Measurements from ENCODE around the gene PEX14. TPM values are rescaled to one million over a fixed set of nuclear protein-coding genes. Genes with fewer than 3 reads are reported as not detected.

Gene PEX14
- total and polyA plus RNA-seq, 9 of the 15 experiments (the other 6 are each of a cell fraction or from before 2014, with no cell fraction given): 2.6 to 45.7 (median 22.7) TPM

GRCh38 chr1:10602936-10603335 lies 128.2 kb downstream of the PEX14 start:
- peaks cover 24% of the 10 kb centered on the region; the same call in 1 of the 3 replicates for H3K36me3 ChIP-seq (ENCODE audit: control insufficient read depth, insufficient read depth, low read length)
- CTCF ChIA-PET (ENCODE audit: low intra/inter-chr PET ratio): no interaction called here
- in situ Hi-C loops (cut with MboI): no loop called here
- no peak overlapping the region for H2AFZ ChIP-seq (ENCODE audit: low read depth, low read length)
- DNase-seq (ENCODE audit: extremely low read depth in 1 of 4, low spot score in 3 of 4) (no peak), ATAC-seq (no peak), FAIRE-seq (no peak)
- no peaks in the 10 kb centered on the region for H3K9me3 ChIP-seq (replicated peaks; ENCODE audit: control insufficient read depth, insufficient read depth, low read depth, low read length)
- H3K79me2 ChIP-seq (ENCODE audit: control insufficient read depth, insufficient read depth, low read length): no peaks in the 10 kb centered on the region
- H3K27ac ChIP-seq (ENCODE audit: extremely low read depth, low read depth, low read length): no peak overlapping the region
- H3K9ac ChIP-seq (ENCODE audit: insufficient read depth in 1 of 2, low read depth in 2 of 2, low read length in 2 of 2): no peak overlapping the region
- POLR2A ChIA-PET: interaction anchor here (0.6 to 2.3 kb wide), 3 partner anchors 8 to 34 kb away, joined by 3 to 6 read pairs (median 3); no protein-coding TSS in a partner anchor
- no peaks in the 10 kb centered on the region for H4K20me1 ChIP-seq (replicated peaks; ENCODE audit: control insufficient read depth, insufficient read depth, low read length)
- no TSS peak for BruUV-seq (replicated peaks)
- WGBS (ENCODE audit: insufficient coverage, low coverage, missing lambda C conversion rate): 91% methylated on average over 3 of the region's 3 CpGs
- H3K4me2 ChIP-seq (ENCODE audit: insufficient read depth, low read length): no peak overlapping the region
- no peak overlapping the region for H3K4me3 ChIP-seq
- H3K27me3 ChIP-seq (ENCODE audit: control insufficient read depth in 2 of 2, insufficient read depth in 2 of 2, low read length in 2 of 2): no peaks in the 10 kb centered on the region
- no peaks in the 10 kb centered on the region for H3K4me1 ChIP-seq (replicated peaks in 1 of 2; ENCODE audit: control insufficient read depth in 2 of 2, insufficient read depth in 2 of 2, low read length in 2 of 2)
- intact Hi-C loops (cut with micrococcal nuclease): no loop called here
- no peaks in the 10 kb centered on the region for H3K9me1 ChIP-seq (ENCODE audit: control insufficient read depth, insufficient read depth, low read length)
- TF ChIP-seq E2F1 (CRISPR knock-in tag; IDR thresholded peaks at IDR 0.05): no peak
- no peak for TF ChIP-seq KLF13 (tag; IDR thresholded peaks at IDR 0.05; ENCODE audit: borderline replicate concordance, low read depth)
- no peak for TF ChIP-seq CCAR2 (IDR thresholded peaks at IDR 0.05; ENCODE audit: low read depth, low read length)
- TF ChIP-seq DLX4 (CRISPR knock-in tag; IDR thresholded peaks at IDR 0.05): no peak
- no peak for TF ChIP-seq ZNF639 (CRISPR knock-in tag; conservative IDR thresholded peaks at IDR 0.05 in 1 of 2, IDR thresholded peaks at IDR 0.05 in 1 of 2)
- TF ChIP-seq, protein P1, sequence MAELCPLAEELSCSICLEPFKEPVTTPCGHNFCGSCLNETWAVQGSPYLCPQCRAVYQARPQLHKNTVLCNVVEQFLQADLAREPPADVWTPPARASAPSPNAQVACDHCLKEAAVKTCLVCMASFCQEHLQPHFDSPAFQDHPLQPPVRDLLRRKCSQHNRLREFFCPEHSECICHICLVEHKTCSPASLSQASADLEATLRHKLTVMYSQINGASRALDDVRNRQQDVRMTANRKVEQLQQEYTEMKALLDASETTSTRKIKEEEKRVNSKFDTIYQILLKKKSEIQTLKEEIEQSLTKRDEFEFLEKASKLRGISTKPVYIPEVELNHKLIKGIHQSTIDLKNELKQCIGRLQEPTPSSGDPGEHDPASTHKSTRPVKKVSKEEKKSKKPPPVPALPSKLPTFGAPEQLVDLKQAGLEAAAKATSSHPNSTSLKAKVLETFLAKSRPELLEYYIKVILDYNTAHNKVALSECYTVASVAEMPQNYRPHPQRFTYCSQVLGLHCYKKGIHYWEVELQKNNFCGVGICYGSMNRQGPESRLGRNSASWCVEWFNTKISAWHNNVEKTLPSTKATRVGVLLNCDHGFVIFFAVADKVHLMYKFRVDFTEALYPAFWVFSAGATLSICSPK (IDR thresholded peaks at IDR 0.05; ENCODE audit: borderline replicate concordance): no peak
- TF ChIP-seq ZNF395 (CRISPR knock-in tag; IDR thresholded peaks at IDR 0.05): no peak
- no peak for TF ChIP-seq TBP (optimal IDR thresholded peaks at IDR 0.05; ENCODE audit: low read depth, low read length)
- TF ChIP-seq SIN3B (IDR thresholded peaks at IDR 0.05; ENCODE audit: low read depth): no peak
- TF ChIP-seq XRCC4 (IDR thresholded peaks at IDR 0.05; ENCODE audit: extremely low read depth, insufficient read depth, insufficient read length): no peak
- TF ChIP-seq, protein P2, sequence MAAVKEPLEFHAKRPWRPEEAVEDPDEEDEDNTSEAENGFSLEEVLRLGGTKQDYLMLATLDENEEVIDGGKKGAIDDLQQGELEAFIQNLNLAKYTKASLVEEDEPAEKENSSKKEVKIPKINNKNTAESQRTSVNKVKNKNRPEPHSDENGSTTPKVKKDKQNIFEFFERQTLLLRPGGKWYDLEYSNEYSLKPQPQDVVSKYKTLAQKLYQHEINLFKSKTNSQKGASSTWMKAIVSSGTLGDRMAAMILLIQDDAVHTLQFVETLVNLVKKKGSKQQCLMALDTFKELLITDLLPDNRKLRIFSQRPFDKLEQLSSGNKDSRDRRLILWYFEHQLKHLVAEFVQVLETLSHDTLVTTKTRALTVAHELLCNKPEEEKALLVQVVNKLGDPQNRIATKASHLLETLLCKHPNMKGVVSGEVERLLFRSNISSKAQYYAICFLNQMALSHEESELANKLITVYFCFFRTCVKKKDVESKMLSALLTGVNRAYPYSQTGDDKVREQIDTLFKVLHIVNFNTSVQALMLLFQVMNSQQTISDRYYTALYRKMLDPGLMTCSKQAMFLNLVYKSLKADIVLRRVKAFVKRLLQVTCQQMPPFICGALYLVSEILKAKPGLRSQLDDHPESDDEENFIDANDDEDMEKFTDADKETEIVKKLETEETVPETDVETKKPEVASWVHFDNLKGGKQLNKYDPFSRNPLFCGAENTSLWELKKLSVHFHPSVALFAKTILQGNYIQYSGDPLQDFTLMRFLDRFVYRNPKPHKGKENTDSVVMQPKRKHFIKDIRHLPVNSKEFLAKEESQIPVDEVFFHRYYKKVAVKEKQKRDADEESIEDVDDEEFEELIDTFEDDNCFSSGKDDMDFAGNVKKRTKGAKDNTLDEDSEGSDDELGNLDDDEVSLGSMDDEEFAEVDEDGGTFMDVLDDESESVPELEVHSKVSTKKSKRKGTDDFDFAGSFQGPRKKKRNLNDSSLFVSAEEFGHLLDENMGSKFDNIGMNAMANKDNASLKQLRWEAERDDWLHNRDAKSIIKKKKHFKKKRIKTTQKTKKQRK (IDR thresholded peaks at IDR 0.05; ENCODE audit: borderline replicate concordance, low read depth, low read length): no peak
